Measurements from ENCODE around the gene PCMTD2.

DNA sequence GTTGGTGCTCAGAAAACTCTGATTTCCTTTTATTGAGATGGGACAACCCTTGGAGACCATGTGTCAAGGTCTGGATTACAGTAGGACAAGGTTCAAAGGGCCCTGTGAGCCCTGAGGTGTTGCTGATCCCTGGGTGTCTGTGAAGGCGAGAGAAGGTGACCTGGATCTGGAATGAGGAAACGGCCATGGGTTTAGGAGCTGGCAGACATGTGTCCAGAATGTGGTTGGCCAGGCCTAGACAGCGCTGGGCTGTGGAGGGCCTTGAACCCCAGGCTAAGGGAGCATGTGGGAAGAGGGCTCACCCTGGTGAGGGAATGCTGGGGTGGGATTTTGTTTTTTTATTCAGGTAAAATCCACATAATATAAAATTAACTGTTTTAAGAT is 24.9 kb downstream of the PCMTD2 start:
- TF ChIP-seq, protein P1, sequence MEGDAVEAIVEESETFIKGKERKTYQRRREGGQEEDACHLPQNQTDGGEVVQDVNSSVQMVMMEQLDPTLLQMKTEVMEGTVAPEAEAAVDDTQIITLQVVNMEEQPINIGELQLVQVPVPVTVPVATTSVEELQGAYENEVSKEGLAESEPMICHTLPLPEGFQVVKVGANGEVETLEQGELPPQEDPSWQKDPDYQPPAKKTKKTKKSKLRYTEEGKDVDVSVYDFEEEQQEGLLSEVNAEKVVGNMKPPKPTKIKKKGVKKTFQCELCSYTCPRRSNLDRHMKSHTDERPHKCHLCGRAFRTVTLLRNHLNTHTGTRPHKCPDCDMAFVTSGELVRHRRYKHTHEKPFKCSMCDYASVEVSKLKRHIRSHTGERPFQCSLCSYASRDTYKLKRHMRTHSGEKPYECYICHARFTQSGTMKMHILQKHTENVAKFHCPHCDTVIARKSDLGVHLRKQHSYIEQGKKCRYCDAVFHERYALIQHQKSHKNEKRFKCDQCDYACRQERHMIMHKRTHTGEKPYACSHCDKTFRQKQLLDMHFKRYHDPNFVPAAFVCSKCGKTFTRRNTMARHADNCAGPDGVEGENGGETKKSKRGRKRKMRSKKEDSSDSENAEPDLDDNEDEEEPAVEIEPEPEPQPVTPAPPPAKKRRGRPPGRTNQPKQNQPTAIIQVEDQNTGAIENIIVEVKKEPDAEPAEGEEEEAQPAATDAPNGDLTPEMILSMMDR (IDR thresholded peaks at IDR 0.05), result no peak
- TF ChIP-seq ZFX (IDR thresholded peaks at IDR 0.05; ENCODE audit: borderline replicate concordance), result no peak
